ENCODE data around the gene MAPRE3. TPM values are rescaled to one million over a fixed set of nuclear protein-coding genes. Genes with fewer than 3 reads are reported as not detected.

MAPRE3 gene
- total RNA-seq, 6 experiments from 2014 or later: 17.0 to 20.4 (median 17.7) TPM

DNA sequence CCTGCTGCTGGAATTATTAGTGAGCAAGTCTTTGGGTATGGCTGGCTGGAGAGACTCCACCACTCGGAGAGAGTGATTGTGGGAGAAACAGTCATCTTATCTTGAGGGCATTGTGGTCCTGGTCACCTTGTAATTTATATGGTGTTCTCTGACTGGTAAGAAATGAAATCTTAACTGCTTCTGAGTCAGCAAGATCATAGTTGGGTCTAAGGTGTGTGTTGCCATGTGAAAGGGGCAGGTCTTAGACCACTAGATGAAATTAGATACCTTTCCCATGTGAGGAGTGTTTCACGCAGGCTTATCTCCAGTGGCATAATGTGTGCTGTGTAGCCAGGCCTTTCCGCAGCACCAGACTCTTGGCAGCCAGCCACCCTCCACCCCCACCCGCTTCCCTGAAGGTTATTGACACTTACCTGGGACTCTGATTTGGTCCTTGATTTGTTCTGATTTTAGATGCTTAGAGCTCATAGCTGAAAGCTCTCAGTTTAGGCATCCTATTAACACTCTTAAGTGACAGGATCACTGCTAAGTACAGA is 7.7 kb downstream of the MAPRE3 start:
- H3K4me1 Mint-ChIP-seq (ENCODE audit: low read depth): peaks cover 23% of the 10 kb centered on the region
- no peak overlapping the region for H3K27ac Mint-ChIP-seq
- no peaks in the 10 kb centered on the region for H3K9me3 Mint-ChIP-seq
- TF ChIP-seq CTCF (IDR thresholded peaks at IDR 0.05): no peak
- DNase-seq: peak; percentile 16
- peaks cover 10% of the 10 kb centered on the region for H3K27me3 Mint-ChIP-seq (ENCODE audit: insufficient read depth)
- H3K36me3 Mint-ChIP-seq (ENCODE audit: low read depth): no peaks in the 10 kb centered on the region; the same call in 1 of the 2 replicates
- no peak overlapping the region for H3K4me3 Mint-ChIP-seq

DNA sequence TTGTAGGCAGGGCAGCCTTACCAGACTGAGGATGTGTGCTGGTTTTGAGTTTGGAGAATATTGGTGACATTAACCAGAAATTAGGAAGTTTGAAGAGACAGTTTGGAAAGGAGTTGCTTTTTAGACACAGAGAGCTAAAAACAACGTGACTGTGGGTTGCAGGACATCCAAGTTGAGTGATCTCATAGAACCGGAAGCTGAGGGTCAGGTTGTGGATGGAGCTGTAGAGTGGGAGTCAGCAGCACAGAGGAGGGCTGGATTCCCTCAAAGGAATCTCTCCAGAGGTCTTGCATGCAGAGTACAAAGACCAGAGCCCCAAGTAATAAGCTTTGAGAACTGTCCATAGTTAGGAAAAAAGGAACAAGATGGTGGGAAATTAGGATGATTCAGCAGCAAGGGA is 9.3 kb downstream of the MAPRE3 start:
- Mint-ChIP-seq H3K36me3 (ENCODE audit: low read depth) (no peaks in the 10 kb centered on the region; the same call in 1 of the 2 replicates), H3K4me3 (no peak overlapping the region), H3K4me1 (ENCODE audit: low read depth) (peaks cover 23% of the 10 kb centered on the region), H3K9me3 (no peaks in the 10 kb centered on the region), H3K27me3 (ENCODE audit: insufficient read depth) (peaks cover 10% of the 10 kb centered on the region), H3K27ac (no peak overlapping the region; the same call in 1 of the 2 replicates)
- no peak for DNase-seq
- TF ChIP-seq CTCF (IDR thresholded peaks at IDR 0.05): no peak

- H3K4me3 Mint-ChIP-seq: no peak overlapping the region
- no peak for DNase-seq
- peaks cover 23% of the 10 kb centered on the region for H3K4me1 Mint-ChIP-seq (ENCODE audit: low read depth)
- H3K27ac Mint-ChIP-seq: no peak overlapping the region
- peaks cover 7% of the 10 kb centered on the region for H3K27me3 Mint-ChIP-seq (ENCODE audit: insufficient read depth)
- H3K36me3 Mint-ChIP-seq (ENCODE audit: low read depth): no peaks in the 10 kb centered on the region; the same call in 1 of the 2 replicates
- H3K9me3 Mint-ChIP-seq: no peaks in the 10 kb centered on the region
- no peak for TF ChIP-seq CTCF (IDR thresholded peaks at IDR 0.05)
Observed at GRCh38 chr2:26980971-26981370, 10.5 kb downstream of the MAPRE3 start.

- Mint-ChIP-seq H3K27ac (no peak overlapping the region), H3K9me3 (no peaks in the 10 kb centered on the region), H3K36me3 (ENCODE audit: low read depth) (peaks cover 4% of the 10 kb centered on the region; the same call in 1 of the 2 replicates), H3K4me3 (no peak overlapping the region), H3K4me1 (ENCODE audit: low read depth) (peaks cover 32% of the 10 kb centered on the region), H3K27me3 (ENCODE audit: insufficient read depth) (peaks cover 7% of the 10 kb centered on the region)
- peak; percentile 39 for TF ChIP-seq CTCF (IDR thresholded peaks at IDR 0.05)
- DNase-seq: no peak
Observed at GRCh38 chr2:26982102-26982742, 11.8 kb downstream of the MAPRE3 start.

DNA sequence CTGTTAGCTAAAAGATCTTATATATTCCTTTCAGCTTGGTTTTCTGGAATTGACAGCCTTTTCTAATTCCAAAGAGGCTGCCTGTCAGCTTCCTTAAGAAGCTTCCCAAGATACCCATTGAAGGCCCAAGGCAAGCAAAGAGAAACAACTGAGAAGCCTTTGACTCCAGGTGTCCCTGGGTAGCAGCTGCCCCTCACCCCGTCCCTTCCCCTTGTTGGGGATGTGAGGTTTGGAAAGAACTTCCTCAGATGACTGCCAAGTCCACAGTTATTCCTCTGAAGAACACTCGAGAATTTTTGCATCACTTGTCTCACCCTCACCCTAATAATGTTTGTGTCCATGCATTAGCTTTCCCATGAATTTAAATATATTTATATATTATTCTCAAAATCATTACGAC is 13.3 kb downstream of the MAPRE3 start:
- Mint-ChIP-seq H3K27ac (no peak overlapping the region), H3K27me3 (ENCODE audit: insufficient read depth) (peaks cover 5% of the 10 kb centered on the region; the same call in 1 of the 2 replicates), H3K4me3 (no peak overlapping the region), H3K9me3 (no peaks in the 10 kb centered on the region), H3K36me3 (ENCODE audit: low read depth) (peaks cover 4% of the 10 kb centered on the region; the same call in 1 of the 2 replicates), H3K4me1 (ENCODE audit: low read depth) (peaks cover 37% of the 10 kb centered on the region)
- no peak for TF ChIP-seq CTCF (IDR thresholded peaks at IDR 0.05)
- no peak for DNase-seq
